ENCODE results near the gene PDF. TPM values are rescaled to one million over a fixed set of nuclear protein-coding genes. Genes with fewer than 3 reads are reported as not detected.

Gene PDF
- total RNA-seq, 1 experiment from 2014 or later, result 23.1 TPM

GRCh38 chr16:69323415-69323814 is 7.0 kb downstream of the PDF start:
- H3K36me3 ChIP-seq (ENCODE audit: control insufficient read depth, insufficient read depth, low read length), result no peaks in the 10 kb centered on the region; the same call in 1 of the 2 replicates
- TF ChIP-seq, protein P1, sequence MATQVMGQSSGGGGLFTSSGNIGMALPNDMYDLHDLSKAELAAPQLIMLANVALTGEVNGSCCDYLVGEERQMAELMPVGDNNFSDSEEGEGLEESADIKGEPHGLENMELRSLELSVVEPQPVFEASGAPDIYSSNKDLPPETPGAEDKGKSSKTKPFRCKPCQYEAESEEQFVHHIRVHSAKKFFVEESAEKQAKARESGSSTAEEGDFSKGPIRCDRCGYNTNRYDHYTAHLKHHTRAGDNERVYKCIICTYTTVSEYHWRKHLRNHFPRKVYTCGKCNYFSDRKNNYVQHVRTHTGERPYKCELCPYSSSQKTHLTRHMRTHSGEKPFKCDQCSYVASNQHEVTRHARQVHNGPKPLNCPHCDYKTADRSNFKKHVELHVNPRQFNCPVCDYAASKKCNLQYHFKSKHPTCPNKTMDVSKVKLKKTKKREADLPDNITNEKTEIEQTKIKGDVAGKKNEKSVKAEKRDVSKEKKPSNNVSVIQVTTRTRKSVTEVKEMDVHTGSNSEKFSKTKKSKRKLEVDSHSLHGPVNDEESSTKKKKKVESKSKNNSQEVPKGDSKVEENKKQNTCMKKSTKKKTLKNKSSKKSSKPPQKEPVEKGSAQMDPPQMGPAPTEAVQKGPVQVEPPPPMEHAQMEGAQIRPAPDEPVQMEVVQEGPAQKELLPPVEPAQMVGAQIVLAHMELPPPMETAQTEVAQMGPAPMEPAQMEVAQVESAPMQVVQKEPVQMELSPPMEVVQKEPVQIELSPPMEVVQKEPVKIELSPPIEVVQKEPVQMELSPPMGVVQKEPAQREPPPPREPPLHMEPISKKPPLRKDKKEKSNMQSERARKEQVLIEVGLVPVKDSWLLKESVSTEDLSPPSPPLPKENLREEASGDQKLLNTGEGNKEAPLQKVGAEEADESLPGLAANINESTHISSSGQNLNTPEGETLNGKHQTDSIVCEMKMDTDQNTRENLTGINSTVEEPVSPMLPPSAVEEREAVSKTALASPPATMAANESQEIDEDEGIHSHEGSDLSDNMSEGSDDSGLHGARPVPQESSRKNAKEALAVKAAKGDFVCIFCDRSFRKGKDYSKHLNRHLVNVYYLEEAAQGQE (IDR thresholded peaks at IDR 0.05; ENCODE audit: insufficient read depth in 1 of 2, low read depth in 2 of 2, low read length in 1 of 2), result no peak
- TF ChIP-seq CTCF (IDR thresholded peaks at IDR 0.05), result no peak
- no peak for TF ChIP-seq TCF7L2 (IDR thresholded peaks at IDR 0.05; ENCODE audit: low read depth, low read length)
- TF ChIP-seq POLR2AphosphoS5 (IDR thresholded peaks at IDR 0.05; ENCODE audit: low read depth, low read length), result no peak
- no peak for TF ChIP-seq SIN3A (IDR thresholded peaks at IDR 0.05; ENCODE audit: borderline replicate concordance, insufficient read depth, low read depth, low read length)
- no peaks in the 10 kb centered on the region for H3K9me3 ChIP-seq (ENCODE audit: control insufficient read depth, insufficient read depth, low read depth, low read length)
- H3K27ac ChIP-seq (ENCODE audit: low read length), result no peak overlapping the region
- BruUV-seq (replicated peaks), result no TSS peak
- H3K4me3 ChIP-seq (ENCODE audit: low read depth in 2 of 2, low read length in 2 of 2), result no peak overlapping the region
- in situ Hi-C loops (cut with HindIII; ENCODE audit: low pct_unique_long_range_greater_than_20kb, low sequenced_read_pairs), result no loop called here
- peaks cover 19% of the 10 kb centered on the region for H3K4me1 ChIP-seq (ENCODE audit: control insufficient read depth, insufficient read depth, low read length)
- ChIA-PET POLR2A (no interaction called here), CTCF (no interaction called here)
- no peaks in the 10 kb centered on the region for H3K27me3 ChIP-seq (ENCODE audit: control insufficient read depth, insufficient read depth, low read length)
- ATAC-seq (no peak), DNase-seq (ENCODE audit: low read depth, low spot score) (no peak)
- intact Hi-C loops (cut with micrococcal nuclease; ENCODE audit: unreplicated experiment), result no loop called here

DNA sequence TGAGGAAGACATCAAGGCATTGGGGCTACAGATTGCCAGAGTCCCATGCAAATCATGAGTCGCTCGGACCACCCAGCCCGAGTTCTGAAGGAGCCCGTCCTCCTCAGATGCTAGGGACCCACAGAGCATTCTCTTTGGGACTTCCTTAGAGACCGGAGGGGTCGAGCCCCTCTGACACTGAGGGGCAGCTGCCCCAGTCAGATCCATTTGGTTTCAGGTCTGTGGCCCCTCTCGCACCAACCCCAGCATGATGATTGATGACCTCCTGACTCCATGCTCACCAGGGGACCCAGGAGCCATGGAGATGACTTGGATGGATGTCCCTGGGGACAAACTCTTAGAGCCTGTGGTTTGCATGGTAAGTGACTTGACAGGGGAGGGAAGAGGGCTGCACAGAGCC is 8.0 kb downstream of the PDF start:
- peaks cover 19% of the 10 kb centered on the region for H3K4me1 ChIP-seq (ENCODE audit: control insufficient read depth, insufficient read depth, low read length)
- in situ Hi-C loops (cut with HindIII; ENCODE audit: low pct_unique_long_range_greater_than_20kb, low sequenced_read_pairs), result no loop called here
- no peak for TF ChIP-seq CTCF (IDR thresholded peaks at IDR 0.05)
- no peak for TF ChIP-seq SIN3A (IDR thresholded peaks at IDR 0.05; ENCODE audit: borderline replicate concordance, insufficient read depth, low read depth, low read length)
- TF ChIP-seq, protein P1 (IDR thresholded peaks at IDR 0.05; ENCODE audit: insufficient read depth in 1 of 2, low read depth in 2 of 2, low read length in 1 of 2), result no peak
- TF ChIP-seq POLR2AphosphoS5 (IDR thresholded peaks at IDR 0.05; ENCODE audit: low read depth, low read length), result no peak
- TF ChIP-seq TCF7L2 (IDR thresholded peaks at IDR 0.05; ENCODE audit: low read depth, low read length), result no peak
- POLR2A ChIA-PET, result no interaction called here
- DNase-seq (ENCODE audit: low read depth, low spot score) (no peak), ATAC-seq (no peak)
- no peaks in the 10 kb centered on the region for H3K27me3 ChIP-seq (ENCODE audit: control insufficient read depth, insufficient read depth, low read length)
- H3K9me3 ChIP-seq (ENCODE audit: control insufficient read depth, insufficient read depth, low read depth, low read length), result no peaks in the 10 kb centered on the region
- CTCF ChIA-PET, result no interaction called here
- no peak overlapping the region for H3K4me3 ChIP-seq (ENCODE audit: low read depth in 2 of 2, low read length in 2 of 2)
- no peak overlapping the region for H3K27ac ChIP-seq (ENCODE audit: low read length)
- no TSS peak for BruUV-seq (replicated peaks)
- H3K36me3 ChIP-seq (ENCODE audit: control insufficient read depth, insufficient read depth, low read length), result no peaks in the 10 kb centered on the region; the same call in 1 of the 2 replicates
- intact Hi-C loops (cut with micrococcal nuclease; ENCODE audit: unreplicated experiment), result no loop called here

Data from Panc1 (cell line).